Heart left ventricle (tissue), 16 donors: ENCODE measurements around the gene TRAF3. TPM values are rescaled to one million over a fixed set of nuclear protein-coding genes. Genes with fewer than 3 reads are reported as not detected.
A peak's percentile ranks its signal among the peaks of the same experiment; 100 is the strongest.

ENCODE experiments used
- ATAC-seq, 4 donors: fragments of 200-7000 bp; cut with Tn5 transposase; one replicate each; pipeline ENCODE4 v1.9.1; 2020 to 2022; ENCODE audit warnings: moderate library complexity in 4 of 4, mild to moderate bottlenecking in 3 of 4, moderate number of reproducible peaks in 1 of 4
- DNase-seq, 5 donors: peaks; one replicate each; pipeline ENCODE4 v3.0.0-alpha.2; 2020
- H3K27ac ChIP-seq, 12 donors: fragments of 200-600 bp; sonication (generic) in 4 of 12; one replicate each; pipeline versions ENCODE4 v1.5.0 to v1.8.0; 2016 to 2022; ENCODE audit warnings: mild to moderate bottlenecking in 2 of 12
- H3K27me3 ChIP-seq, 9 donors: fragments of 200-600 bp; sonication (generic) in 2 of 9; one replicate each; pipeline versions ENCODE4 v1.5.1 to v1.8.0; 2016 to 2022; ENCODE audit warnings: mild to moderate bottlenecking in 3 of 9
- H3K36me3 ChIP-seq, 9 donors: fragments of 200-600 bp; sonication (generic) in 2 of 9; one replicate each; pipeline versions ENCODE4 v1.5.0 to v1.8.0; 2018 to 2022; ENCODE audit warnings: mild to moderate bottlenecking in 2 of 9
- H3K4me1 ChIP-seq, 12 donors: fragments of 200-600 bp; sonication (generic) in 4 of 12; one replicate each; pipeline versions ENCODE4 v1.5.0 to v1.8.0; 2016 to 2022; ENCODE audit warnings: mild to moderate bottlenecking in 3 of 12
- H3K4me3 ChIP-seq, 12 donors: fragments of 200-600 bp; sonication (generic) in 4 of 12; one replicate each; pipeline versions ENCODE4 v1.5.0 to v1.8.0; 2017 to 2022; ENCODE audit warnings: mild to moderate bottlenecking in 9 of 12, moderate library complexity in 4 of 12
- H3K9me3 ChIP-seq, 12 donors: fragments of 200-600 bp; sonication (generic) in 4 of 12; one replicate each; pipeline versions ENCODE4 v1.5.0 to v1.8.0; 2016 to 2022; ENCODE audit warnings: mild to moderate bottlenecking in 1 of 12
- CTCF ChIP-seq, 12 donors: fragments of 200-600 bp; sonication (generic) in 4 of 12; IDR thresholded peaks; one replicate each; pipeline versions ENCODE4 v1.5.0 to v1.8.0; 2018 to 2022; ENCODE audit warnings: antibody characterized with exemption in 12 of 12, mild to moderate bottlenecking in 5 of 12
- POLR2A ChIP-seq, 2 donors: fragments of 450-650 bp; IDR thresholded peaks; one replicate each; pipeline ENCODE4 v1.6.1; 2017; ENCODE audit warnings: antibody characterized with exemption in 2 of 2, mild to moderate bottlenecking in 2 of 2, moderate library complexity in 2 of 2
- WGBS, 4 donors: extraction: QIAGEN DNeasy Blood & Tissue Kit in 2 of 4; methylation state at CpG; one replicate each; pipeline versions ENCODE4 v1.1.5 to v1.1.7; 2013 to 2018; 5-methylcytosine and 5-hydroxymethylcytosine counted together
- intact Hi-C, 10 donors: fragments of 100-400 bp; cut with DNase I; formaldehyde crosslinking; loops; one replicate each; pipeline versions ENCODE4 v1.11.1 to v1.14.2; 2022
- polyA plus RNA-seq, 2 donors: library from polyadenylated mRNA; stranded (reverse); fragments of 200-250 nt; gene quantifications; one replicate each; pipeline ENCODE4 v1.2.3, GENCODE V29; 2013
- total RNA-seq, 9 donors: library from RNA; depleted of rRNA in 2 of 9; stranded (reverse); fragments of >200 nt in 2 of 9; fragmentation: NEBNext Ultra II Directional in 3 of 9; extraction: Animal tissue kit (Norgen Biotek cat#: 25700) in 3 of 9; gene quantifications; one replicate each; pipeline versions ENCODE4 v1.1.0 to v1.2.4, GENCODE V29; 2016 to 2023
- donor health status: ischemic (EF 13 %, LVEDD 7.1; RV severe dilation, severe dysfunction).
- donor health status: healthy with polysubstance abuse.
- donor health status: DM: no; HTN: yes; CAD: no.
- donor health status: DM: no; HTN: no; CAD: no.
- donor health status: ischemic (EF 25% LVEDD 6.9; RV normal size, moderate dysfunction).
- donor health status: ischemic (EF 25% LVEDD 5.7; RV mildly dilated, moderate dysfunction).
- donor health status: healthy.
- donor health status: DM: yes; HTN: yes; CAD: no.
- donor health status: ischemic (EF 35%, LVEDD 5.7; RV mildly dilated, moderate dysfunction).
- donor health status: nonischemic (EF 11% LVEDD 7.7; RV severe dilation, severe dysfunction).
- donor health status: DM: yes; HTN: yes; CAD: no.
- donor health status: PGD.
- donor health status: ischemic (EF 29% LVEDD 5.4; RV normal size, mild dysfunction).
- donor health status: nonischemic (EF 23%, LVEDD 6.1; RV moderate dilation, normal function).

Gene TRAF3
- total and polyA plus RNA-seq, 11 donors, result 1.6 to 20.6 (median 10.6) TPM

GRCh38 chr14:102729825-102730224, 47.4 kb upstream of the TRAF3 start:
- Histone ChIP-seq H3K4me3 (no peak overlapping the region), H3K4me1 (no peaks in the 10 kb centered on the region), H3K27ac (no peak overlapping the region), H3K9me3 (no peaks in the 10 kb centered on the region), H3K36me3 (peaks cover 0 to 68% (median 41%) of the 10 kb centered on the region in 9 donors), H3K27me3 (no peaks in the 10 kb centered on the region)
- intact Hi-C loops, result no loop called here
- no peak for ATAC-seq
- TF ChIP-seq POLR2A (IDR thresholded peaks at IDR 0.05) (no peak), CTCF (IDR thresholded peaks at IDR 0.05) (no peak)
- WGBS, 4 donors, result 95 to 97% (median 95%) methylated on average over 8 of the region's 8 CpGs
- no peak for DNase-seq

DNA sequence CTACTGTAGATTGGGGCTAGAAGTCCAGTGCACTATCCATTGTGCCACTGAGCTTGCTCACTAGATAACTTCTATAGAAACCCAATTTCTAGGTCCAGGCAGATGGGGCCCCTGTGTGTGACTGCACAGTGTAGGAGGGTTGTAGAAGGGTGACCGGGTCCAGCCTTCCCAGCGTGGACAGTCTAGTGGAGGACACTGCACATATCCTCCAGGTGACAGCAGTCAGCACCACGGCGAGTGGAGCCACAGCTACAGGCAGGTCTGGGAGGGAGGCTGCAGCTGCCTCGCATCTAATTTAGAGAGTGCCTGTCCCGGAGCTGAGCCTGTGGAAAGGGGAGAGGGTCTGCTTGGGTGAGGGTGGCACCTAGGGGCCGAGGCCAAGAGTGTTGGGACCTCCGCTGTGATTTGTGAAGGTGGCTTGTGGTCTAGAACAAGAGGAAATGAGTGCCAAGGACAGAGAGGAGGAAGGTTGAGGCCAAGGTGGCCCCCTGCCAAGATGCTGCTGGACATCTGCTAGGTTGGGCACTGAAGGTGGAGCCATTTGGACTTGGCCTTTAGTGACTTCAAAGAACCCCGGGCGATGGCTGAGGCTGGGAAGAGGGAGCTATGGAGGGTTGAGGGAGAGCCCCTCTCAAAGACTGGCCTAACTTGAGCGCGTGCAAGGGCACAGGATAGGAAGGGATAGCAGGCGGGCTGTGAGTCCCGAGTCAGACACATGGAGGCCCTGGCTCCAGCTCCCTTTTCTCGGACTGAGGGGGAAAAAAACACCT, 46.0 kb upstream of the TRAF3 start:
- DNase-seq (peak in 1 of 5 donors; percentile 15), ATAC-seq (peak in 1 of 4 donors; percentile 23)
- Histone ChIP-seq H3K4me1 (no peaks in the 10 kb centered on the region), H3K27ac (no peak overlapping the region), H3K9me3 (no peaks in the 10 kb centered on the region), H3K27me3 (no peaks in the 10 kb centered on the region), H3K4me3 (no peak overlapping the region), H3K36me3 (peaks cover 0 to 54% (median 28%) of the 10 kb centered on the region in 9 donors)
- 96 to 97% (median 97%) methylated on average over 15 of the region's 15 CpGs for WGBS, 4 donors
- TF ChIP-seq POLR2A (IDR thresholded peaks at IDR 0.05), result no peak
- no peak for TF ChIP-seq CTCF (IDR thresholded peaks at IDR 0.05)
- intact Hi-C loops, result no loop called here

- WGBS, 4 donors, result 93 to 95% (median 95%) methylated on average over 11 to 13 of the region's 13 CpGs
- DNase-seq (peak in 1 of 5 donors; percentile 6), ATAC-seq (peak in 1 of 4 donors; percentile 18)
- Histone ChIP-seq H3K4me3 (no peak overlapping the region), H3K36me3 (peaks cover 0 to 45% (median 19%) of the 10 kb centered on the region in 9 donors), H3K9me3 (no peaks in the 10 kb centered on the region), H3K27me3 (no peaks in the 10 kb centered on the region), H3K4me1 (no peaks in the 10 kb centered on the region), H3K27ac (no peak overlapping the region)
- intact Hi-C loops, result no loop called here
- no peak for TF ChIP-seq POLR2A (IDR thresholded peaks at IDR 0.05)
- TF ChIP-seq CTCF (IDR thresholded peaks at IDR 0.05), result no peak
Observed at GRCh38 chr14:102731871-102732800, 45.1 kb upstream of the TRAF3 start.

GRCh38 chr14:102732924-102733323, 44.3 kb upstream of the TRAF3 start:
- 96 to 98% (median 96%) methylated on average over 10 of the region's 10 CpGs for WGBS, 4 donors
- H3K9me3 ChIP-seq, result no peaks in the 10 kb centered on the region
- intact Hi-C loops, result no loop called here
- H3K27me3 ChIP-seq, result no peaks in the 10 kb centered on the region
- ATAC-seq (no peak), DNase-seq (no peak)
- H3K27ac ChIP-seq, result no peak overlapping the region
- TF ChIP-seq POLR2A (IDR thresholded peaks at IDR 0.05), result no peak
- no peak for TF ChIP-seq CTCF (IDR thresholded peaks at IDR 0.05)
- H3K4me3 ChIP-seq, result no peak overlapping the region
- peaks cover 0 to 37% (median 12%) of the 10 kb centered on the region in 9 donors for H3K36me3 ChIP-seq
- no peaks in the 10 kb centered on the region for H3K4me1 ChIP-seq
